CD1c-positive myeloid dendritic cell (primary cell): ENCODE measurements around the gene FMO4.
"Not testable (repeated sequence)": the region's sequence is repeated elsewhere in the genome, so short reads cannot be mapped to it uniquely, and the experiment has no call there.

Source experiments
- DNase-seq: peaks from one replicate; pipeline ENCODE4 v3.0.0-alpha.2; 2016; ENCODE audit errors: extremely low spot score

The FMO4 gene

DNA sequence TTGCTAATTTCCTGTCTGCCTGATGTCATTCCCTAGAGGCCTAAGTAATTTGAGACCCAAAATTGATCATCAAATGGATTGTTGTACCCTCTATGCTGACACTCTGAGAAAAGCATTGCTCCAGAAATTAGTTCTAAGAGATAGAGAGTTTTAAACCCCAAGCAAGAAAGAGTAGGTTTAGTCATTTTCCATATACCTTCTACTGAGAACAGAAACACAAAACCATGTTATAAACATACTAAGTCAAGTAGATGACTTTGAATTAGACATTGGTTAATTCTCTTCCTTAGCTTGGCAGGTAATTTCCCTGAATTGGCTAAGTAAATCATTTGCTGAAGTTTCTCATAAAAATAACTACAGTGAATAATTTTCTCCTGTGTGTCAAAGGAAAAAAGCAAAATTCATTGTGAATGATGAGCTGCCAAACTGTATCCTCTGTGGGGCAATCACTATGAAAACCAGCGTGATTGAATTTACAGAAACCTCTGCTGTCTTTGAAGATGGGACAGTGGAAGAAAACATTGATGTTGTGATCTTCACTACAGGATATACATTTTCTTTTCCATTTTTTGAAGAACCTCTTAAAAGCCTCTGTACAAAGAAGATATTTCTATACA, 20.1 kb downstream of the FMO4 start:
- DNase-seq = no peak

DNA sequence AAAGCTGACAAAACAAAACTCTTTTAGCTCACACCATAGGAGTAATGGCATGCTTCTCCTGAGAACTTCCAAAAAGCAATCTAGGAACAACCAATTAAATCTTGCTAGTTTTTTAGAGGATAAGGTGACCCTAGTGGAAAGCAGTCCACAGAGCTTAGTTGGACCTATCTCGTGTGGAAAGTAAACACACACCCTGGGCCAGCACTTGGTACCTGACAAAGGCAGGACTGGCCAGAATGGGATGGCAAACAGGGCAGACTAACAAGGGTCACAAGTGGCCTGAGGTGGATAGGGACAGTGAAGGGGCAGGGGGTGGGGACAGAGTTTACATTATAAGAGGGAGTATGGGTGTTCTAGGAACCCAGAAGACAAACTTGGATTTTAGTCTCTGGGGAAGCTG, 22.0 kb downstream of the FMO4 start:
- no peak for DNase-seq

DNA sequence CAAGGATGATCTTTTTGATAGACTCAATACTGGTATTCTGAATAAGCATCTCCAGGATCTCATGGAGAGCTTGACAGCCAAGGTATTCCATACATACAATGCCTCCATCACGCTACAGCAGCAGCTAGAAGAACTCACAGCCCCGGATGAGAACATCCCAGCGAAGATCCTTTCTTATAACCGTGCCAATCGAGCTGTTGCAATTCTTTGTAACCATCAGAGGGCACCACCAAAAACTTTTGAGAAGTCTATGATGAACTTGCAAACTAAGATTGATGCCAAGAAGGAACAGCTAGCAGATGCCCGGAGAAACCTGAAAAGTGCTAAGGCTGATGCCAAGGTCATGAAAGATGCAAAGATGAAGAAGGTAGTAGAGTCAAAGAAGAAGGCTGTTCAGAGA, 25.4 kb downstream of the FMO4 start:
- not testable (repeated sequence) for DNase-seq

DNA sequence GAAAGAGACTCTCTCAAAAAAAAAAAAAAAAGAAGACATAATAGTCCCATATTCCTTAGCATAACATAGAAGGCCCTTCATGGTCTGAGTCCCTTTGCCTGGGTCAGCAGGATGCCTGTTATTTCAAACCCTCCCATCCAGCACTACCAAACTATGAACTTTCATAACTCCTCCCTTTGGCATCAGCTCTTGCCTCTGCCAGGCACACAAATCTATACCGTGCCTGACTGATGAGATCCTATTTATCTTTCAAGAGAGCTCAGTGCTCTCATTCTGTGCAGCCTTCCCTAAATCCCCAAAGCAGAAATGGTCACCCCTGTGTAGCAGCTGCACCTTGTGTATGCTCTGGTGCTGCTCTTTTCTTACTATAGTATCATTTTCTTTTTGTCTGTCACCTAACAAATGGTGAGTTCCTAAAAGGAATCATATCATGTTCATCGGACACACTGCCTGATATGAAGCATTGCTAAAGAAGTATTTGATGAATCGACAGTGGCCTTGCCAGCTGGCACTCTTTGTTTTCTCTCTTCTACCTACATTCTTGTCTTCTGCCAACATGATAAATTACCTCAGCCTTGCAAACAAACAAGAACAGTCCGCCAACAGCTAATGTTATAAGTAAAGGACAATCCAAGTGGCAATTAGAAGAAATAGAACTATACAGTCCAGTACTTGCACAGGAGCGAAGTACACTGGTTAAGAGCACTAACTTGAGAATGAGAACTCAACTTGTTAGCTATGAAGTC, 29.9 kb downstream of the FMO4 start:
- DNase-seq = no peak

DNA sequence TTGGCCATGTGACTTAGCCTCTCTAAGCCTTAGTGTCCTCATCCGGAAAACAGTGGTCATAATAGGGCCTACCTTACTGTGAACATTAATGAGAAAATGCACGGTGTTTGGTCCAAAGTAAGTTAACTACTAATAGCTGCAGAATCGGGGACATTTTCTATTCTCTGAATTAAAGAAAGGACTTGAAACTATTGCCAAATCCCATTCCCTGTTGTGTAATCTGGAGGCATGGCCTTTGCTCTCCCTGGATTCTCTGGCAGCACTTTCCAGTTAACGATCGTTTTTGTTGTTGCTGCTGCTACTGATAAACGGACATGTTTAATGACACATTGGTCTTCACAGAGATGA, 30.5 kb downstream of the FMO4 start:
- DNase-seq = no peak

DNA sequence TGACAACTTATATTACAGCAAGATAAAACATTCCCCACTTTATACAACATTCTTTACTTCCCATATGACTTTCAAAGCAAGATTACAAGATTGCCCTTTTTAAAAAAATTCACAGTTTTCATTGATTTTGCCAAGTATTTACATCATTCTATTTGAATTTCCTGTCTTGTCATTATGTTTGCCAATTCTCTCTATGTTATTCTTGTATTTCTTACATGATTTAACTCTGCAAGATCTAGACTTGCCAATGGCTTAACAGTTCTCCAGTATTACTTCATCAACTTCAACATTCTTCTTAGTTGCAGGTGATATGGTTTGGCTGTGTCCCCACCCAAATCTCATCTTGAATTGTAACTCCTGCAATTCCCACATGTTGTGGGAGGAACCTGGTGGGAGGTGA, 31.6 kb downstream of the FMO4 start:
- no peak for DNase-seq

DNA sequence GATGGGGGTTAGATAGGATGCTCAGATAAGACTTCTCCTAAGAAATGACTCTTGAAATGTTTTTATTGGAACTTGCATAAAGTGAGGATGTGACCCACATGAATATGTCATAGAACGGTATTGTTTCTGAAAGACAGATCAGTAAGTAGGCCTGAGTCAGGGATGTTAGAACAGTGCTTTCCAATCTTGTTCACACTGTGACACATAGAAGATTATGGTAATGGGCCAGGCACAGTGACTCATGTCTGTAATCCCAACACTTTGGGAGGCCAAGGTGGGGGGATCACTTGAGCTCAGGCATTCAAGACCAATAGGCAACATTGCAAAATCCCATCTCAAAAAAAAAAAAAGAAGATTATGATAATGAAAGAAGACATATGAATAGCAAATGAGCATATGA, 32.9 kb downstream of the FMO4 start:
- no peak for DNase-seq

DNA sequence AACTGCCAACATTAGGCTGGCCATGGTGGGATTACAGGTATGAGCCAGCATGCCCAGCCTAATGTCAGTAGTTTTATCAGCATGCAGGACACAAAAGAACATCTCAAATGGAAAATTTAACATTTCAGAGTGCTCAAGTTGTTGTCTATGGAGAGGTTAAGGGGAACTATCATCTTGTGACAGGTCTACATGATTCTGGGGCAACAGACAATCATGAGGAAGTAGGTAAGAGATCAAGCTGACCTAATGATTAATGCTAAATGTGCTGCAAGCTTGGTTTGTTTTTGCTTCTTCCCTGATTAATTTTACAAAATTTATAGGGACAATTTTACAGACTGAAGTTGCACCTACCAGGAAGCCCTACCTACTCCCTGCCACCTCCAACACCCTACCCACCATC, 36.6 kb downstream of the FMO4 start:
- DNase-seq = peak; percentile 26

DNA sequence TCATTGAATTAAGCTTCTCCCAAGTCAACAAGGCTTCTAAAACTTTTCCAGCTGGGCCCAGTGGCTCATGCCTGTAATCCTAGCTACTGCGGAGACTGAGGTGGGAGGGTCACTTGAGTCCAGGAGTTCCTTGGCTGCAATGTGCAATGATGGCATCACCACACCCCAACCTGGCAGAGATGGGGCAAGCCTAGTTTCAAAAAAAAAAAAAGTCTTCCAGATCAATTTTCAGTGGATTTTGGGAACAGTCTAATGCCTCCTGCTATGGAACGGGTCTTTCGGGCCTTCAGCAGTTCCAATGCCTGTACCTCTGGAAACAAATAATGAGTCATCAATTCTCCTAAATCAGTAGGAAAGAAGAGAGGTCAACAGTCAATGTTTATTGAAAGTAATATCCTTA, 38.0 kb downstream of the FMO4 start:
- no peak for DNase-seq

DNA sequence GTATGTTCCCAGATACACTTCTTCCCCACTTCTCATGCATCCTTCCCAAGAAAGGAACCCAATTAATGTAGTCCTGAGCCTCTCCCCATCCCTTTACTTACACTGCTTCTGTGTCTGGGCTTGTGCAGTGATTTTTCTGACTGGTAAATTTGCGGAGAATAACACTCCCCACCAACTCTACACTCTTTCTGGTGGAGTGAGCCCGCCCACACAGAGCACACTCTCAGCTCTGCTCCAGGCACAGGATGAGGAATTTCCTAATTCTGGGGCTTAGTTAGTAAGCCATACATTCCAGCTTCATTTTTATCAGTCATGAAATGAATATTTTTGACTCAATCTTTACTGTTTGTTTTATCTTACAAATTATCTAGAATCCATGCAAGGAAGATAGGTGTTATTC, 38.6 kb downstream of the FMO4 start:
- no peak for DNase-seq

DNA sequence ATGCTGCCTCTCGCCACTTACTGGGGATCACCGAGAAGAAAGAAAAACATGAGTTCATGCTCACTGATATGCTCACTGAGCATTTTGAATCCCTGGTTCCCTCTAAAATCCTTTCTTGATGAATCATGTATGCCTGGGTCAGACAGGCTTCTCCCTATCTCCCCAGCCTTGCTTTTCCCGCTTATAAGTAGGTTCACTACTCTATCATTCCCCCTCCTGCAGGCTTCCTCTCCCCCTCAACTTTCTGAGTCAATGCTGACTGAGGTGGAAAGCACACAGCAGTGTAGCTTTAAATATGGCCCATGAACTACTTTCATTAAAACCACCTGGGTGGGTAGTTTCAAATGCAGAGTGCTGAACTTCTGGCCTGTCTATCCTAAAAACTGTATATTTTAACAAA, 41.7 kb downstream of the FMO4 start:
- no peak for DNase-seq

DNA sequence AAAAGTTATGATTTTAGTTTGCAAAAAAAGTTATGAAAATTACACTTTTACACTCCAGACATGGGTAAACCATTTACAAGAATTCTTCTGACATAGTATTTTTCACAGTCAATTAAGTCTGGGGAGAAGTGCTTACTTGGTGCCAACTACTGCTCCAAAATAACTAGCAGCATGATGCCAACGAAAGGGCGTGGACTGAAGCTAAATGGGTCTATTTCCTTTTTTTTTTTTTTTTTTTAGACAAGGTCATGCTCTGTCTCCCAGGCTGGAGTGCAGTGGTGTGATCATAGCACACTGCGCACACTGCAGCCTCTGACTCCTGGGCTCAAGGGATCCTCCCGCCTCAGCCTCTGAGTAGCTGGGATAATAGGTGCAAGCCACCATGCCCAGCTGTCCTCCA, 43.2 kb downstream of the FMO4 start:
- DNase-seq = no peak

DNA sequence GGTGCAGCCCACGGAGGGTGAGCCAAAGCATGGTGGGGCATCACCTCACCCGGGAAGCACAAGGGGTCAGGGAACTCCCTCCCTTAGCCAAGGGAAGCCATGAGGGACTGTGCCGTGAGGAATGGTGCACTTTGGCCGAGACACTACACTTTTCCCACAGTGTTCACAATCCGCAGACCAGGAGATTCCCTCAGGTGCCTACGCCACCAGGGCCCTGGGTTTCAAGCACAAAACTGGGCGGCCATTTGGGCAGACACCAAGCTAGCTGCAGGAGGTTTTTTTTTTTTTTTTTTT, 45.3 kb downstream of the FMO4 start:
- not testable (repeated sequence) for DNase-seq

DNA sequence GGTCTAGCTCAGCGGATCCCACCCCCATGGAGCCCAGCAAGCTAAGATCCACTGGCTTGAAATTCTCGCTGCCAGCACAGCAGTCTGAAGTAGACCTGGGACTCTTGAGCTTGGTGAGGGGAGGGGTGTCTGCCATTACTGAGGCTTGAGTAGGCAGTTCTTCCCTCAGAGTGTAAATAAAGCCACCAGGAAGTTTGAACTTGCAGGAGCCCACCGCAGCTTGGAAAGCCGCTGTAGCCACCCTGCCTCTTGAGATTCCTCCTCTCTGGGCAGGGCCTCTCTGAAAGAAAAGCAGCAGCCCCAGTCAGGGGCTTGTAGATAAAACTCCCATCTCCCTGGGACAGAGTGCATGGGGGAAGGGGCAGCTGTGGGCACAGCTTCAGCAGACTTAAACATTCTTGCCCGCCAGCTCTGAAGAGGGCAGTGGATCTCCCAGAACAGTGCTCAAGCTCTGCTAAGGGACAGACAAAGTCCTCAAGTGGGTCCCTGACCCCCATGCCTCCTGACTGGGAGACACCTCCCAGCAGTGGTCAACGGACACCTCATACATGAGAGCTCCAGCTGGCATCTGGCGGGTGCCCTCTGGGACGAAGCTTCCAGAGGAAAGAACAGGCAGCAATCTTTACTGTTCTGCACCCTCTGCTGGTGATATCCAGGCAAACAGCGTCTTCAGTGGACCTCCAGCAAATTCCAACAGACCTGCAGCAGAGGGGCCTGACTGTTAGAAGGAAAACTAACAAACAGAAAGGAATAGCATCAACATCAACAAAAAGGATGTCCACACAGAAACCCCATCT, 45.9 kb downstream of the FMO4 start:
- not testable (repeated sequence) for DNase-seq

DNA sequence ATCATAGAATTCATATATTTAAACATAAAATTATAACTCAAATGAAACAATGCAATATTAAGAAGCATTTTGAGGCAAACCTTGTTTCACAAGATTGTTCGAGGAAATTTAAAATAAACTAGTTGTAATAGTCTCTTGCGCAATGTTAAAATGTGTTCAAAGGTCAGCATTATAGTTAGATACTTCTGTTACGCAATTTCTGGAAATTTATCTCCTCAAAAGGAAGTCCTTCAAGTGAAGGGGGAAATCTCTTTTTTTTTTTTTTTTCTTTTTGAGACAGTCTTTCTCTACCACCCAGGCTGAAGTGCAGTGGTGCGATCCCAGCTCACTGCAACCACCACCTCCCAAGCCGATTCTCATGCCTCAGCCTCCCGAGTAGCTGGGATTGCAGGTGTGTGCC, 52.1 kb downstream of the FMO4 start:
- DNase-seq = peak; percentile 46

DNA sequence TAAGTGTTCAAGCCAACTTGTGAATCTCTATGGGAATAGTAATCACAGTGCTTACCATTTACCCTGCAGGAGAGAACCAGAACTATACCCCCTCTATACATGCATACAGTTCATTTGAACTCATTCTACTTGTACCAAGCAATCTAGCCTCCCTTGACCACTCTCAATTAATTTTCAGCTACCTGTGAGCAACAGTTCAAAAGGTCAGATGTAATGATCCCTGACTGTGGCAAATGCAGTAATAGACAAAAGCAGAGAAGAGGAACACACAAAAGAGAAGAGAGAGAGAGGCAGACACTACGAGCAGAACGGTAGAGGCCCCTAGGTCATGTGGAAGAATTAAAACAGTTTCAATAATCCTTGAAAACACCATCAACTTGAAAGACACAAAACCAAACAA, 52.8 kb downstream of the FMO4 start:
- no peak for DNase-seq

DNA sequence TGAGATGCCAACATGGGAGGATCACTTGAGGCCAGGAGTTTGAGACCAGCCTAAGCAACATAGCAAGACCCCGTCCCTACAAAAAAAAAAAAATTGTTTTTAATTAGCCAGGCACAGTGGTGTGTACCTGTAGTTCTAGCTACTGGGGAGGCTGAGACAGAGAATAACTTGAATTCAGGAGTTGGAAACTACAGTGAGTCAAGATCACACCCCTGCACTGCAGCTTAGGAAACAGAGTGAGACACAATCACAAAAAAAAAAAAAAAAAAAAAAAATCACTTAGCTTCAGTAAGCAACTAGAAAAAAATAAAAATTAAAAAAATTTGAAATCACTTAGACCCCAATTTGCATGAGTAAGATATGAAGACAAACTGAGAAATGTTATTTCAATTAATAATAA, 53.5 kb downstream of the FMO4 start:
- DNase-seq = no peak

DNA sequence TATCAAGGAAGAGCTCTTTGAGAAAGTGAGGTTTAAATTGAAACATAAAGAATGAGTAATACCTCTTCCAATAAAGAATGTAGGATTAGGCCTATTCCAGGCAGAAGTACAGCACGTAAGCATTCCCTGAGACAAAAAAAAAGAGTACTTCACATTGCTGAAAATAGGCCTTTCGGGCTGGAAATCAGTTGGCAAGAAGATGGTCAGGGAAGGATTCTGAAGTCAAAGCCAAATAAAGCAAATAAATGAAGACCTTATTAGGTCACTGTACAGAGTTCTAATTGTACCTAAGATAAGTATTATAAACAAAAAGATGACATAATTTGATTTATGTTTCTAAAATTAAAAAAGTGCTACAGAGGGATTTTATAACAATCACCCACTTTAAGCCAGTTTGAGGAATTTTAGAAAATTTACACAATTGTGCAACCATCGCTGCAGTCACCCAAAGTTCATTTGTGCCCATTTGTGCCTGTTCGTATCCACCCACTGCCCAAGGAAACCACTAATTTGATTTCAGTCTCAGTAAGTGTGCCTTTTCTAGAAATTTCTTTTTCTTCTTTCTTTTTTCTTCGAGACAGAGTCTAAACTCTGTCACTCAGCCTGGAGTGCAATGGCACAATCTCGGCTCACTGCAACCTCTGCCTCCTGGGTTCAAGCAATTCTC, 58.6 kb downstream of the FMO4 start:
- DNase-seq = no peak

DNA sequence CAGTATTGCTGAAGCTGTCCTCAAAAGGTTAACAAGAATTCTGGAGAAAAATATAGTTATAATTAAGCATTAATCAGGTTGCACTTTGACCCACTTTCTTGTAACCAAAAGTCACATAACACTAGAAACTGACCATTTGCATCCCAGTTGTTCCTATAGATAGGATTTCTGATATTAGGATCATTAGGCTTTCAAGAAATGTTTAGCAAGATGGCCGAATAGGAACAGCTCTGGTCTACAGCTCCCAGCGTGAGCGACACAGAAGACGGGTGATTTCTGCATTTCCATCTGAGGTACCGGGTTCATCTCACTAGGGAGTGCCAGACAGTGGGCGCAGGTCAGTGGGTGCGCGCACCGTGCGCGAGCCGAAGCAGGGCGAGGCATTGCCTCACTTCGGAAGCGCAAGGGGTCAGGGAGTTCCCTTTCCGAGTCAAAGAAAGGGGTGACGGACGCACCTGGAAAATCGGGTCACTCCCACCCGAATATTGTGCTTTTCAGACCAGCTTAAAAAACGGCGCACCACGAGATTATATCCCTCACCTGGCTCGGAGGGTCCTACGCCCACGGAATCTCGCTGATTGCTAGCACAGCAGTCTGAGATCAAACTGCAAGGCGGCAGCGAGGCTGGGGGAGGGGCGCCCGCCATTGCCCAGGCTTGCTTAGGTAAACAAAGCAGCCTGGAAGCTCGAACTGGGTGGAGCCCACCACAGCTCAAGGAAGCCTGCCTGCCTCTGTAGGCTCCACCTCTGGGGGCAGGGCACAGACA, 59.6 kb downstream of the FMO4 start:
- DNase-seq = not testable (repeated sequence)

DNA sequence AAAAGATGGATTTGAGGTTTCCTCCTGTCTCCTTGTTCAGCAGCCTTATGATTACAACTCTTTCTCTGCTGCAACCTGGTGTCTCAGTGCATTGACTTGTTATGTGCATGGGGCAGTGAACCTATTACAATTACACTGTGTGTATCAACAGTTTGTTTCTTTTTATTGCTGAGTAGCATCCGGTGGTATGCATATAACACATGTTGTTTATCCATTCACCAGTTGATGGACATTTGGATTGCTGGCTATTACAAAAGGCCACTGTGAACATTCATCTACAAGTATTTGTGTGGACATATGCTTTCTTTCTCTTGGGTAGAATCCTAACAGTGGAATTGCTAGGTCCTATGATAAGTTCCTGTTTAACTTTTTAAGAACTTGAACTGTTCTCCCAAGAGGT, 65.9 kb downstream of the FMO4 start:
- DNase-seq = no peak

DNA sequence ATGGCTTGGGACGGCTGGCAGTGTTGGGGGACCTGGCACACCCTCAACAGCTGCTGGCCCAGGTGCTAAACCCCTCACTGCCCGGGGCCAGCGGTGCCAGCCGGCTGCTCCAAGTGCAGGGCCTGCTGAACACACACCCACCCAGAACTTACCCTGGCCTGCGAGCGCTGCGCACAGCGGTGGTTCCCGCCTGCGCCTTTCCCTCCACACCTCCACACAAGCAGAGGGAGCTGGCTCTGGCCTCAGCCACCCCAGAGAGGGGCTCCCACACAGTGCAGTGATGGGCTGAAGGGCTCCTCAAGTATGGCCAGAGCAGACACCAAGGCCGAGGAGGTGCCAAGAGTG, 67.9 kb downstream of the FMO4 start:
- DNase-seq = no peak

DNA sequence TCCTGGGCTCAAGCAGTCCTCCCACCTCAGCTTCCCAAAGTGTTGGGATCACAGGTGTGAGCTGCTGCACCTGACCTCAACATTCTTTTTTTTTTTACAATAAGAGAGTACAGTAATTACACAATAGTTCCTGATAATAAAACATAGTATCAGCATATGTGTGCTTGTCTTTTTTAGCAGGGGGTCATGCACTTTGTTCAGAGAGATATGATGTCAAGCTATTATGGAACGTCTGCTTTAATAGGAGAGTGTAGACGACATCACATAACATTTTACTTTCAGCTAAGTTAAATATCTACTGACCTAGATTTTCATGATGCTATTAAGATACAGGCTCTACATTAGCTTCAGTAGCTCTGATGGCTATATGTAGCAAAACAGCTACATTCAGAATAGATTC, 70.5 kb downstream of the FMO4 start:
- no peak for DNase-seq
